Esophagus muscularis mucosa (tissue), 3 donors: ENCODE data around the gene NBEA.

Source experiments
- POLR2A ChIP-seq: fragments of 450-650 bp; IDR thresholded peaks from one replicate; pipeline ENCODE4 v1.6.1; 2017; ENCODE audit warnings: antibody characterized with exemption, moderate library complexity, mild to moderate bottlenecking, low read depth
- TF ChIP-seq, protein P1 (sequence below), 3 experiments: fragments of 200-600 bp in 2 of 3; fragments of 450-650 bp in 1 of 3; sonication (generic) in 2 of 3; IDR thresholded peaks; one replicate each; pipeline ENCODE4 v1.5.1; 2017 to 2019; ENCODE audit warnings: antibody characterized with exemption in 3 of 3, mild to moderate bottlenecking in 2 of 3, moderate library complexity in 1 of 3

GRCh38 chr13:35681685-35682084, 739.6 kb downstream of the NBEA start:
- TF ChIP-seq POLR2A, result no peak
- TF ChIP-seq, protein P1, sequence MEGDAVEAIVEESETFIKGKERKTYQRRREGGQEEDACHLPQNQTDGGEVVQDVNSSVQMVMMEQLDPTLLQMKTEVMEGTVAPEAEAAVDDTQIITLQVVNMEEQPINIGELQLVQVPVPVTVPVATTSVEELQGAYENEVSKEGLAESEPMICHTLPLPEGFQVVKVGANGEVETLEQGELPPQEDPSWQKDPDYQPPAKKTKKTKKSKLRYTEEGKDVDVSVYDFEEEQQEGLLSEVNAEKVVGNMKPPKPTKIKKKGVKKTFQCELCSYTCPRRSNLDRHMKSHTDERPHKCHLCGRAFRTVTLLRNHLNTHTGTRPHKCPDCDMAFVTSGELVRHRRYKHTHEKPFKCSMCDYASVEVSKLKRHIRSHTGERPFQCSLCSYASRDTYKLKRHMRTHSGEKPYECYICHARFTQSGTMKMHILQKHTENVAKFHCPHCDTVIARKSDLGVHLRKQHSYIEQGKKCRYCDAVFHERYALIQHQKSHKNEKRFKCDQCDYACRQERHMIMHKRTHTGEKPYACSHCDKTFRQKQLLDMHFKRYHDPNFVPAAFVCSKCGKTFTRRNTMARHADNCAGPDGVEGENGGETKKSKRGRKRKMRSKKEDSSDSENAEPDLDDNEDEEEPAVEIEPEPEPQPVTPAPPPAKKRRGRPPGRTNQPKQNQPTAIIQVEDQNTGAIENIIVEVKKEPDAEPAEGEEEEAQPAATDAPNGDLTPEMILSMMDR (IDR thresholded peaks at IDR 0.05), result no peak
